Measurements from ENCODE around the gene SPOCK1. TPM values are rescaled to one million over a fixed set of nuclear protein-coding genes. Genes with fewer than 3 reads are reported as not detected.
A peak's percentile ranks its signal among the peaks of the same experiment; 100 is the strongest.

SPOCK1 gene
- total RNA-seq, 1 donor from 2014 or later = 8.4 TPM

- H3K9me3 ChIP-seq = no peaks in the 10 kb centered on the region
- intact Hi-C loops (cut with DNase I) = no loop called here
- DNase-seq = no peak
- peak; percentile 30 for TF ChIP-seq CTCF (IDR thresholded peaks at IDR 0.05)
- no peaks in the 10 kb centered on the region for H3K36me3 ChIP-seq
- H3K27me3 ChIP-seq (ENCODE audit: low read depth) = peaks cover 6% of the 10 kb centered on the region
- no peaks in the 10 kb centered on the region for H3K4me1 ChIP-seq
- ATAC-seq = peak; percentile 68 to 85
- H3K27ac ChIP-seq = no peak overlapping the region
- no peak overlapping the region for H3K4me3 ChIP-seq
These were observed 278.6 kb downstream of the SPOCK1 start for GRCh38 chr5:137220523-137220927.

GRCh38 chr5:137218896-137219295 is 280.2 kb downstream of the SPOCK1 start:
- Histone ChIP-seq H3K27ac (no peak overlapping the region), H3K4me1 (no peaks in the 10 kb centered on the region), H3K36me3 (no peaks in the 10 kb centered on the region), H3K27me3 (ENCODE audit: low read depth) (peaks cover 6% of the 10 kb centered on the region), H3K9me3 (no peaks in the 10 kb centered on the region), H3K4me3 (no peak overlapping the region)
- no peak for DNase-seq
- intact Hi-C loops (cut with DNase I) = no loop called here
- no peak for ATAC-seq
- TF ChIP-seq CTCF (IDR thresholded peaks at IDR 0.05) = no peak

- H3K27me3 ChIP-seq (ENCODE audit: low read depth) = peaks cover 6% of the 10 kb centered on the region
- TF ChIP-seq CTCF (IDR thresholded peaks at IDR 0.05) = no peak
- no peak overlapping the region for H3K27ac ChIP-seq
- no peaks in the 10 kb centered on the region for H3K4me1 ChIP-seq
- no peaks in the 10 kb centered on the region for H3K9me3 ChIP-seq
- intact Hi-C loops (cut with DNase I) = no loop called here
- no peak for DNase-seq
- H3K36me3 ChIP-seq = no peaks in the 10 kb centered on the region
- no peak for ATAC-seq
- no peak overlapping the region for H3K4me3 ChIP-seq
These were observed 280.7 kb downstream of the SPOCK1 start for GRCh38 chr5:137218471-137218870.

- H3K4me1 ChIP-seq = no peaks in the 10 kb centered on the region
- no peaks in the 10 kb centered on the region for H3K9me3 ChIP-seq
- intact Hi-C loops (cut with DNase I) = no loop called here
- no peak for DNase-seq
- ATAC-seq = no peak
- peaks cover 6% of the 10 kb centered on the region for H3K27me3 ChIP-seq (ENCODE audit: low read depth)
- no peak overlapping the region for H3K4me3 ChIP-seq
- no peak overlapping the region for H3K27ac ChIP-seq
- TF ChIP-seq CTCF (IDR thresholded peaks at IDR 0.05) = no peak
- no peaks in the 10 kb centered on the region for H3K36me3 ChIP-seq
These were observed 281.4 kb downstream of the SPOCK1 start for GRCh38 chr5:137217599-137218200.

GRCh38 chr5:137216976-137217598 is 282.0 kb downstream of the SPOCK1 start:
- Histone ChIP-seq H3K27me3 (ENCODE audit: low read depth) (peaks cover 6% of the 10 kb centered on the region), H3K36me3 (no peaks in the 10 kb centered on the region), H3K4me3 (no peak overlapping the region), H3K4me1 (no peaks in the 10 kb centered on the region), H3K27ac (no peak overlapping the region), H3K9me3 (no peaks in the 10 kb centered on the region)
- intact Hi-C loops (cut with DNase I) = no loop called here
- no peak for ATAC-seq
- no peak for DNase-seq
- no peak for TF ChIP-seq CTCF (IDR thresholded peaks at IDR 0.05)

All from lower lobe of right lung (tissue), 2 donors.